HG03060 (cell line): Measurements from ENCODE around the gene CPT1C.

ENCODE experiments used
- ATAC-seq: cut with Tn5 transposase; IDR thresholded peaks from one replicate; pipeline ENCODE4 v1.9.1; 2021; ENCODE audit warnings: low read depth, moderate number of reproducible peaks; ENCODE audit not compliant: unreplicated experiment

The CPT1C gene

GRCh38 chr19:49658566-49659442, 32.1 kb upstream of the CPT1C start:
- no peak for ATAC-seq

GRCh38 chr19:49660338-49660961, 30.5 kb upstream of the CPT1C start:
- ATAC-seq, result no peak

DNA sequence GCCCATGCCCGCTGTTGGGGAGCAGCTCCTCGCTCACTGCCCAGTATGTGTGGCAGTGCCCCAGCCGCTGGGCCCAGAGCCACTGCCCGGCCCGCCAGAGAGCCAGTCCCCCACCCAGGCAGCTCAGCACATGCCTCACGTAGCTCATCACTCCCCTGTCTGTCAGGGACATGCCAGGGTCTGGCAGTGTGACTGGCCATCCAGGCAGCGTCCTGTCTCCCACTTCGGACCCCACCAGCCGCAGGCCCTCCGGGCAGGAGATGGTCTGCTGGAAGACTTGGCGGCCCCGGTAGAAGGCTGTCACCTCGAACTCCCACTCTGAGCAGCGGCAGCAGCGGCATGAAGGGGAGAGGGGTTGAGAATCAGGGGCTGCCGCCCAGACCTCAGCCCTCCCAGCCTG, 28.9 kb upstream of the CPT1C start:
- no peak for ATAC-seq

- ATAC-seq, result no peak
These were observed 27.7 kb upstream of the CPT1C start for GRCh38 chr19:49663224-49663623.

DNA sequence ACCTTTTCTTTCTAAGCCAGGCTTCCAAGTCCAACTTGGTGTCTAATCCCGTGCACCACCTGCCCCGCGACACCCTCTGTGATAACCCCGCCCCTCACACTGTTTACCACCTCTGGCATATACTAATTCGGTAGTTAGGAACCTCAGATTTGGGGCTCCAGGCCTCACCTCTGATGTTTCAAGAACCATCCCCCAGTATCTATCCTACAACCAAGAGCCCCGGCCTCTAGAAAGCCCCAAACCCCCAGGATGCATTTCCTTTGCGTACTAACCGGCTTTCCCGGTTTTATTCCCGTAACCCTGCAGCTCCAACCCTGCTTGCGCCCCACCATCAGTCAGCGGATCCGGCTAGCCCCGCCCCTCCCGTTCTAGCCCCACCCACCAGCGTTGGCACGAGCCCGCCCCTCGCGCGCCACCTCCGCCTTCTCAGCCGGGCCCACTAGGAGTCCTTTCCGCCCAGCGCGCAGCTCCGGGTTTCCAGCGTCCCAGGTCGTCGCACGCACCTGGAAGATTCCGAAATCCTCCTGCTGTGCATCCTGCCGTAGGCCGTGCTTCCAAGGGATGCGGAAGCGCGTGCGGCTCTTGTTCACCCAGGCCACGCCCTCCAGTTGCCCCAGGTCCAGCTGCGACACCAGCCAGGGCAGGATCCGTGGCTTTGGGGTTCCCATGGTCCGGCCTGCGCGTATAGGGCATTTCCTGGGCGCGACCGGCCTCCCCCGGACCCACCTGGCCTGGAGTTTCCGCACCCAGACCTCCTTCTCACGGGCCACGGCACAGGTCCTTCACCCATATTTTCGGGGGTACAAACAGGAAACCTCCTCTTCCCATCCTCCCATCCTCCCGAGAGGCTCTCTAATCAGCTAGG, 26.5 kb upstream of the CPT1C start:
- ATAC-seq, result no peak

GRCh38 chr19:49665036-49665350, 25.9 kb upstream of the CPT1C start:
- no peak for ATAC-seq

GRCh38 chr19:49665351-49666119, 25.4 kb upstream of the CPT1C start, which contains the start of the genes BCL2L12 and IRF3:
BCL2L12 (plus strand) TSS chr19:49665933; CDS start chr19:49666693, 760 bp downstream.
IRF3 (minus strand) TSS chr19:49665857; CDS start chr19:49664838, 1,019 bp downstream.
- ATAC-seq, result peak; percentile 86

DNA sequence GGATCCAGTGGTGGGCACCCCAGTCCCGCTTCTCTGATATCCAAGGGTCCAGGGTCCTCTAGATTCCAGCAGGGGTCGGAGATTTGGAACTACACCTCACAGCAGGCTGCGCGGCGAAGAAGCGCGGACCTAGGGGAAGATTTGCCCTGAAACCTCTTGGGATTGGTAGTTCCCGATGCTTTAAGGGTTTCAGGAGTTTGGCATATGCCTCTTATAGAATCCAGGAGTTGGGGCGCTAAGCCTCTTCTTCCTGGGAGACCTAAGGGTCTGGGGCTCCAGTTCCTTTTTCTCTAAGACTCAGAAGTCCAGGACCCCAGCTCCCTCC, 24.8 kb upstream of the CPT1C start:
- ATAC-seq, result no peak

GRCh38 chr19:49667473-49667872, 23.4 kb upstream of the CPT1C start:
- ATAC-seq, result no peak

GRCh38 chr19:49669516-49669915, 21.4 kb upstream of the CPT1C start:
- no peak for ATAC-seq

- ATAC-seq, result no peak
These were observed 18.6 kb upstream of the CPT1C start for GRCh38 chr19:49672131-49672919.

- peak; percentile 56 for ATAC-seq
These were observed 14.7 kb upstream of the CPT1C start for GRCh38 chr19:49676136-49676783.

GRCh38 chr19:49676784-49677230, 14.1 kb upstream of the CPT1C start:
- ATAC-seq, result no peak

- no peak for ATAC-seq
These were observed 13.6 kb upstream of the CPT1C start, which contains the start of gene PRMT1 for GRCh38 chr19:49677231-49677900. PRMT1 (plus strand) TSS chr19:49677271; CDS start chr19:49677281, 10 bp downstream.

DNA sequence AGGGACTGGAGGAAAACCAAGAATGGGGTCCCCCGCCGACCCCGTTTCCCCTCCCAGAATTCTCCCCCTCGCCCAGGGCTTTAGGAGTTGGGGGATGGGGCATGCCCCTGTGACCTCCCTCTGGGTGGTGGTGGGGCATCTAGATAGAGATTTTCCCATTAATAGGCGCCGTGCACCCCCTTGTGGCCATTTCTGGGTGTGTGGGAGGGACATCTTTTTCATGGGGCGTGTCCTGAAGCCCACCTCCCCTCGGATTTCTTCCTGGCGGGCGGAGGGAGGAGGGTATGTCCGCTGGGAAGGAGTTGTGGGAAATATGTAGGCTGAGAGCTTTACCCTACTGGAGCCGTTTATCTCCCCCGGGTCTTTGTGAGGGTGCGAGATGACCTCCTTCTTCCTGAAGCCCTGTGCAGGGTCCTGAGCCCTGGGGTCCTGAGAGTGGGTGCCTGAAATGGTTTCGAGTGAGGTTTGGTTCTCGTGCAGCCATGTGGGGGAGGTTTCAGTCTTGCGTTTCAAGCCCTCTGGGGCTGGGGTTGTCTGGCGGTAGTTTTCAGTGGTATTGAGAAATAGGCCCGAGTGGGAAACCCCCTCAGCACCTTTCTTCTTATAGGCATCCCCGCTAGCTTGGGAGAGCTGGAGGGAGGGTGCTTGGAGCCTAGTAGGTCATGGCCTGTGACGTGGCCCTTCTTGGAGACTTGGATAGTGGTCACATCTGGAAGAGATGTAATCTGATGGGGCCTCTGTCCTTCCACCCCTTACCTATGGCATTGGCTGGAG, 12.8 kb upstream of the CPT1C start:
- ATAC-seq, result no peak

- no peak for ATAC-seq
These were observed 11.7 kb upstream of the CPT1C start for GRCh38 chr19:49678985-49679770.
